ENCODE results near the gene RGS9. TPM values are rescaled to one million over a fixed set of nuclear protein-coding genes. Genes with fewer than 3 reads are reported as not detected.

The RGS9 gene
- total and polyA plus RNA-seq, 2 donors (not counting 1 experiment from before 2014, with no cell fraction given), result 0.36 to 3.4 TPM

DNA sequence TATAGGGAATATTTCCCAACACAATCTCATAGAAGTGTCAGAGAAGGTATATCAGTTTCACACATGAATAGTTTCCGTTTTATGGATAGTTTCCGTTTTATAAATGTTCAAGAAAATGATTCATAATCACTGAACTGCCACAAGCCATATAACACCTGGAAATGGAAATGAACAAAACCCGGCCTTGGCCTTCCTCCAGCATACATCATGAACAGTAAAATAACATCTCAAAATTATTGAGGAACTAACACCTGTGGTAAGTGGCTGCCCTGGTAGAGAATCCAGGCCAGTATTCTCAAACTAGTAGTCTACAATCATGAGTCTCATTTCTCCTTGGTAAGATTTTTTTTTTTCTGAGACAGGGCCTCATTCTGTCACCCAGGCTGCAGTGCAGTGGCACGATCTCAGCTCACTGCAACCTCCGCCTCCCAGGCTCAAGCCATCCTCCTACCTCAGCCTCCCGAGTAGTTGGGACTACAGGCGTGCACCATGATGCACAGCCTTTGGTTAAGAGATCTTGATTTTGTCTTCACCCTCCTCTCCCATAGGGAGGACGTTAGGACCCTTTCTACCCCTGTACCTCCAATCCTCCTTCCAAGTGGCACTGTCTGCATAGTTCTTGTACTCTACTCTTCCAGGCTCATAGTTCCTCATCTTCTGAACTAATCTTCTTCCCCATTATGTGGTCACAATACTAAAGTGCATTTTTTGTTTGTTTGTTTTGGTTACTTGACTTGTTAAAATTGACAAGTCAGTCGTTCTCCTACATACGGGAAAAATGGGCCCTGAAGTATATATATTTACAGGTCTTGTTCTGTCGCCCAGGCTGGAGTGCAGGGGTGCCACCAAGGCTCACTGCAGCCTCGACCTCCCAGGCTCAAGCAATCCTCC, 15.0 kb upstream of the RGS9 start:
- Mint-ChIP-seq H3K4me3 (peak overlapping the region; percentile 95), H3K27me3 (no peaks in the 10 kb centered on the region), H3K4me1 (peaks cover 16% of the 10 kb centered on the region), H3K27ac (peak overlapping the region; percentile 79), H3K9me3 (ENCODE audit: insufficient read depth) (no peaks in the 10 kb centered on the region)
- DNase-seq (no peak), ATAC-seq (ENCODE audit: low read depth) (no peak)
- 69% methylated on average over 5 of the region's 12 CpGs for WGBS (ENCODE audit: insufficient coverage)
- ChIA-PET POLR2A (interaction anchor here (0.6 to 1.6 kb wide), 9 partner anchors 15 to 285 kb away, joined by 3 to 8 read pairs (median 4); partner anchors contain the start of gene RGS9), CTCF (interaction anchor here (0.7 to 2.3 kb wide), 4 partner anchors 14 to 769 kb away, joined by 3 to 20 read pairs (median 4); partner anchors contain the start of gene RGS9)
- peak overlapping the region; percentile 98 for H2AFZ ChIP-seq (ENCODE audit: insufficient read depth, low read depth, low read length, poor library complexity, severe bottlenecking)
- no peaks in the 10 kb centered on the region for H3K79me2 ChIP-seq (ENCODE audit: control insufficient read depth, insufficient read depth, low read length)
- H3K36me3 ChIP-seq (replicated peaks in 1 of 2; ENCODE audit: control extremely low read depth in 1 of 2, control insufficient read depth in 1 of 2, extremely low read depth in 1 of 2, insufficient read depth in 2 of 2, low read length in 1 of 2), result no peaks in the 10 kb centered on the region
- H3K27me3 ChIP-seq (replicated peaks in 1 of 4; ENCODE audit: control extremely low read depth in 1 of 4, control insufficient read depth in 3 of 4, insufficient read depth in 4 of 4, low read length in 3 of 4), result peaks cover 0 to 5% (median 0%) of the 10 kb centered on the region in 4 experiments
- H3K4me2 ChIP-seq (replicated peaks; ENCODE audit: low read depth, low read length, poor library complexity, severe bottlenecking), result peak overlapping the region; percentile 76
- no peak for TF ChIP-seq EZH2 (IDR thresholded peaks at IDR 0.05; ENCODE audit: borderline replicate concordance, insufficient read depth, low read depth, low read length, poor library complexity, severe bottlenecking)
- TF ChIP-seq, protein P1, sequence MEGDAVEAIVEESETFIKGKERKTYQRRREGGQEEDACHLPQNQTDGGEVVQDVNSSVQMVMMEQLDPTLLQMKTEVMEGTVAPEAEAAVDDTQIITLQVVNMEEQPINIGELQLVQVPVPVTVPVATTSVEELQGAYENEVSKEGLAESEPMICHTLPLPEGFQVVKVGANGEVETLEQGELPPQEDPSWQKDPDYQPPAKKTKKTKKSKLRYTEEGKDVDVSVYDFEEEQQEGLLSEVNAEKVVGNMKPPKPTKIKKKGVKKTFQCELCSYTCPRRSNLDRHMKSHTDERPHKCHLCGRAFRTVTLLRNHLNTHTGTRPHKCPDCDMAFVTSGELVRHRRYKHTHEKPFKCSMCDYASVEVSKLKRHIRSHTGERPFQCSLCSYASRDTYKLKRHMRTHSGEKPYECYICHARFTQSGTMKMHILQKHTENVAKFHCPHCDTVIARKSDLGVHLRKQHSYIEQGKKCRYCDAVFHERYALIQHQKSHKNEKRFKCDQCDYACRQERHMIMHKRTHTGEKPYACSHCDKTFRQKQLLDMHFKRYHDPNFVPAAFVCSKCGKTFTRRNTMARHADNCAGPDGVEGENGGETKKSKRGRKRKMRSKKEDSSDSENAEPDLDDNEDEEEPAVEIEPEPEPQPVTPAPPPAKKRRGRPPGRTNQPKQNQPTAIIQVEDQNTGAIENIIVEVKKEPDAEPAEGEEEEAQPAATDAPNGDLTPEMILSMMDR (IDR thresholded peaks at IDR 0.05), result no peak
- H3K4me3 ChIP-seq (ENCODE audit: control extremely low read depth in 1 of 5, extremely low read depth in 1 of 5, insufficient read depth in 1 of 5, low read depth in 2 of 5, low read length in 4 of 5), result peak overlapping the region in 3 of 5 experiments; percentile 68 to 79 (median 74)
- H3K9ac ChIP-seq (ENCODE audit: low read length), result peak overlapping the region; percentile 60
- H3K4me1 ChIP-seq (ENCODE audit: control insufficient read depth in 2 of 2, insufficient read depth in 2 of 2, low read length in 2 of 2), result peaks cover 9 to 13% of the 10 kb centered on the region in 2 donors
- intact Hi-C loops (cut with micrococcal nuclease), result loop anchor here (5.0 kb wide), 4 partner anchors 75 to 345 kb away; no protein-coding TSS in a partner anchor
- H3K9me3 ChIP-seq (ENCODE audit: control extremely low read depth in 1 of 3, control insufficient read depth in 2 of 3, insufficient read depth in 1 of 3, low read length in 2 of 3), result no peaks in the 10 kb centered on the region
- no peak overlapping the region for H3K27ac ChIP-seq (ENCODE audit: low read length in 2 of 2)
- no peaks in the 10 kb centered on the region for H4K20me1 ChIP-seq (ENCODE audit: control insufficient read depth, insufficient read depth, low read length, poor library complexity, severe bottlenecking)
